HepG2 (cell line): Measurements from ENCODE around the gene SECTM1. TPM values are rescaled to one million over a fixed set of nuclear protein-coding genes. Genes with fewer than 3 reads are reported as not detected.

Source experiments
- CBX1 ChIP-seq: IDR thresholded peaks from one replicate; pipeline ENCODE4 v1.6.1; 2016; ENCODE audit warnings: antibody characterized with exemption, low read depth
- CHD4 ChIP-seq: fragments of 200-600 bp; sonication (generic); IDR thresholded peaks from 2 replicates; pipeline ENCODE4 v1.7.0; 2017; ENCODE audit warnings: mild to moderate bottlenecking, low read length, borderline replicate concordance
- HDAC1 ChIP-seq: sonication (generic); formaldehyde crosslinking; IDR thresholded peaks from 2 replicates; pipeline ENCODE4 v1.5.1; 2020; ENCODE audit warnings: mild to moderate bottlenecking, missing genetic modification reagents
- HES4 ChIP-seq: sonication (generic); formaldehyde crosslinking; IDR thresholded peaks from 2 replicates; pipeline ENCODE4 v1.9.0; 2021; ENCODE audit warnings: mild to moderate bottlenecking, missing genetic modification reagents, borderline replicate concordance
- HNF1B ChIP-seq: sonication (generic); formaldehyde crosslinking; IDR thresholded peaks from 2 replicates; pipeline ENCODE4 v1.5.1; 2020; ENCODE audit warnings: mild to moderate bottlenecking, moderate library complexity, missing genetic modification reagents
- MXI1 ChIP-seq: IDR thresholded peaks from 3 replicates; pipeline ENCODE4 v1.6.1; 2012; ENCODE audit warnings: low read depth, low read length, inconsistent platforms, borderline replicate concordance
- NFYC ChIP-seq: IDR thresholded peaks from 2 replicates; pipeline ENCODE4 v1.6.1; 2016; ENCODE audit warnings: missing genetic modification reagents, missing compliant biosample characterization
- NR2F1 ChIP-seq, 2 experiments: fragments of 450-650 bp in 1 of 2; formaldehyde crosslinking in 1 of 2; IDR thresholded peaks; 2 replicates each; pipeline versions ENCODE4 v1.5.0 to v1.6.1; 2016 to 2020; ENCODE audit warnings: mild to moderate bottlenecking in 1 of 2, missing compliant biosample characterization in 1 of 2, missing genetic modification reagents in 1 of 2, moderate library complexity in 1 of 2
- REL ChIP-seq: sonication (generic); formaldehyde crosslinking; conservative IDR thresholded peaks from 2 replicates; pipeline ENCODE4 v1.8.0; 2022; ENCODE audit warnings: mild to moderate bottlenecking, missing genetic modification reagents, moderate library complexity
- RFXAP ChIP-seq: sonication (generic); formaldehyde crosslinking; IDR thresholded peaks from 2 replicates; pipeline ENCODE4 v1.4.0; 2020; ENCODE audit warnings: missing genetic modification reagents, borderline replicate concordance
- SETDB1 ChIP-seq: sonication (generic); formaldehyde crosslinking; IDR thresholded peaks from 2 replicates; pipeline ENCODE4 v1.5.1; 2020; ENCODE audit warnings: missing genetic modification reagents, mild to moderate bottlenecking, borderline replicate concordance
- TRAFD1 ChIP-seq: sonication (generic); formaldehyde crosslinking; IDR thresholded peaks from 2 replicates; pipeline ENCODE4 v1.5.1; 2020; ENCODE audit warnings: missing genetic modification reagents, mild to moderate bottlenecking, borderline replicate concordance
- ZBED4 ChIP-seq: sonication (generic); formaldehyde crosslinking; IDR thresholded peaks from 2 replicates; pipeline ENCODE4 v1.4.0; 2020; ENCODE audit warnings: missing genetic modification reagents, borderline replicate concordance
- ZBTB2 ChIP-seq: sonication (generic); formaldehyde crosslinking; IDR thresholded peaks from 2 replicates; pipeline ENCODE4 v1.8.0; 2022; ENCODE audit warnings: low read depth, missing genetic modification reagents
- ZBTB7B ChIP-seq: sonication (generic); formaldehyde crosslinking; IDR thresholded peaks from 2 replicates; pipeline ENCODE4 v1.4.0; 2020; ENCODE audit warnings: missing genetic modification reagents
- ZNF333 ChIP-seq: sonication (generic); formaldehyde crosslinking; IDR thresholded peaks from 2 replicates; pipeline ENCODE4 v1.4.0; 2020; ENCODE audit warnings: mild to moderate bottlenecking, missing genetic modification reagents, borderline replicate concordance
- ZNF7 ChIP-seq: IDR thresholded peaks from 2 replicates; pipeline ENCODE4 v1.6.1; 2016; ENCODE audit warnings: missing biosample characterization, missing genetic modification reagents
- ZNF766 ChIP-seq: sonication (generic); formaldehyde crosslinking; IDR thresholded peaks from 2 replicates; pipeline ENCODE4 v1.5.0; 2020; ENCODE audit warnings: missing genetic modification reagents, borderline replicate concordance
- ZSCAN25 ChIP-seq: sonication (generic); formaldehyde crosslinking; IDR thresholded peaks from 2 replicates; pipeline ENCODE4 v1.8.0; 2022; ENCODE audit warnings: mild to moderate bottlenecking, missing genetic modification reagents
- ZSCAN31 ChIP-seq: sonication (generic); formaldehyde crosslinking; IDR thresholded peaks from 2 replicates; pipeline ENCODE4 v1.5.0; 2020; ENCODE audit warnings: low read depth, mild to moderate bottlenecking, missing genetic modification reagents
- polyA plus RNA-seq, 8 experiments: library from polyadenylated mRNA; depleted of rRNA in 3 of 8; stranded (reverse) in 7 of 8; unstranded in 1 of 8; fragments of >200 nt; fragmentation: Illumina TruSeq in 4 of 8; extraction: Trizol in 4 of 8; gene quantifications; 2 replicates each; pipeline versions ENCODE4 v1.2.1 to v1.2.3, GENCODE V29; 2011 to 2016; ENCODE audit warnings: low read depth in 4 of 8, missing spikeins in 1 of 8, mixed read lengths in 1 of 8; ENCODE audit not compliant: insufficient read depth in 1 of 8
- total RNA-seq, 5 experiments: library from RNA; depleted of rRNA; stranded (reverse); fragments of >200 nt; fragmentation: Illumina TruSeq; extraction: Trizol; gene quantifications; 2 replicates each; pipeline ENCODE4 v1.2.3, GENCODE V29; 2016; ENCODE audit warnings: low read depth in 1 of 5

SECTM1 gene
- total and polyA plus RNA-seq, 2 of the 13 experiments (the other 11 are each of a cell fraction or from before 2014, with no cell fraction given): 3.5 to 5.3 TPM

- TF ChIP-seq HNF1B (no peak; the same call in none of the 2 replicates), ZBTB2 (CRISPR knock-in tag) (no peak), NFYC (CRISPR knock-in tag) (no peak), MXI1 (no peak), CBX1 (peak; percentile 61), REL (CRISPR knock-in tag) (0 out of 2 replicates have a peak, but pooled peaks have one; percentile 54), ZBTB7B (peak; percentile 62; the same call in 1 of the 2 replicates), ZNF333 (peak; percentile 29; the same call in 1 of the 2 replicates), TRAFD1 (CRISPR knock-in tag) (no peak; the same call in 1 of the 2 replicates), HDAC1 (CRISPR knock-in tag) (peak; percentile 74), ZSCAN31 (CRISPR knock-in tag) (peak; percentile 52; the same call in 1 of the 2 replicates), ZSCAN25 (CRISPR knock-in tag) (0 out of 2 replicates have a peak, but pooled peaks have one; percentile 47), ZNF7 (CRISPR knock-in tag) (no peak), RFXAP (CRISPR knock-in tag) (peak; percentile 54; the same call in 1 of the 2 replicates), NR2F1 (CRISPR knock-in tag; IDR thresholded peaks at IDR 0.05) (0 out of 4 replicates have a peak, but pooled peaks of 1 of the 2 experiments have one; percentile 38), HES4 (no peak), ZNF766 (CRISPR knock-in tag) (no peak), ZBED4 (peak; percentile 82; the same call in 1 of the 2 replicates), CHD4 (no peak), SETDB1 (0 out of 2 replicates have a peak, but pooled peaks have one; percentile 8)
Observed at GRCh38 chr17:82320140-82320840, 13.3 kb downstream of the SECTM1 start (continued).
